DMS153 treated with DMSO at 0.1 percent for 48 hours (cell line): ENCODE results near the gene IGFLR1.
"Not testable (repeated sequence)": the region's sequence is repeated elsewhere in the genome, so short reads cannot be mapped to it uniquely, and the experiment has no call there.

Source experiments
- DNase-seq: peaks from one replicate; lab custom pipeline; 2025; ENCODE audit not compliant: unreplicated experiment; lab: John Stamatoyannopoulos, UW

IGFLR1 gene

DNA sequence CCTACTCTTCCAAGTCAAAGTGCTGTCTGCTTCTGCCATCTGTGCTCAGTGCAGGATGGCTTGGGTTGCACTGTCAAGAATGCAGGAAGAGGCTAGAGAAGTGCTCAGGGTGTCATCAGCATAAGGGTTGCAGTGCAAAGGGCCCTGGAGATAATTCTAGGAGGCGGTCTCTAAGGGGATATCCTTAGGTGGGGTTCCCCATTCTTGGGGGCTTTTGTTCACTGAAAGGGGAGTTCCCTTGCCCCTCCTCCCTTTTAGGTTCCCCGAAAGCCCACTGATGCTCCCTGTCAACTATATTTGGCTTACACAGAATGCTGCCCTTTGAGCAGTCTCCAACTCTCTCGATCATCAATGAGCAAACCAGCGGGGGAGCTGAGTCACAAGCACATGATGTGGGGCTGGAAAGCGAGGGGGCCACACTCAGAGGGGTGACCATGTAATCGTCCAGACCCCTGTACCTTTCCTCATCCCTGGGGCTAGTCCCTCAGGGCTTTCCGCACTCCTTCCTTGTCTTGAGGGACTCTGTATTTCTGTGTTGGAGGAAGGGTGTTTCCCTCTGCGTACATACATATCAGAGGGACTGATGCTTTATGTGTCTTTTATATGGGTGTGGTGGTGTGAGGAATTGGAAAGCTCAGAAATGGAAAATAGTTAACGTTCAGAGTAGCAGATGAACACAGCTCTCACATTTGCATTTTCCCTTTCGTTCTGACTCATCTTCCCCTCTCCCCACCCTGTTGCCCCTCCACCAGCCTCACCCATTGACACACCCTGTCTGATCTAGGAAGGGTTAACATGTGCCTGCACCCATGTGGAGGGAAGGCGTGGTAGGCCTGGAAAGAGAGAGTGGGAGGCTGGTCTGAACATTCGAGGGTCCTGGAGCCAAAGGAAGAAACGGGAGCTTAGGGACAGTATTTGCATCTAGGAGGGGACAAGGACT is 31.2 kb downstream of the IGFLR1 start:
- no peak for DNase-seq

DNA sequence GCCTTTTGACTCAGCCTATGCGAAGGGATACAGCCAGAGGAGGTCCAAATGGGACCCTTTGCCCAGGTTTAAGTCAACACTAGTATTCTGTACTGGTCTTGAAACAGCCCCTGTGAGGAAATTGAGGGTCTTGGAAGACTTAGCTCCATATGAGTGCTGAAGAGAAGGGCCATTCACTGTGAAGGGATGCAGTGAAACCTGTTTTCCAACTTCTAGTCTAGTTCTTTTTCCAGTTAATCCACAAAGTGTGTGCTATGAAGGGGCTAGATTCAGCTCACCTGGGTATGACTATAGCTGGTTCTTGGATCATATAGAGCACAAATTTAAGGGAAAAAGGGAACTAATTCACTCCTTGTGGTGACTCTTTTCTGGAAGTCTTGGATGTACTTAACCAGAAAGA is 33.9 kb downstream of the IGFLR1 start:
- no peak for DNase-seq

DNA sequence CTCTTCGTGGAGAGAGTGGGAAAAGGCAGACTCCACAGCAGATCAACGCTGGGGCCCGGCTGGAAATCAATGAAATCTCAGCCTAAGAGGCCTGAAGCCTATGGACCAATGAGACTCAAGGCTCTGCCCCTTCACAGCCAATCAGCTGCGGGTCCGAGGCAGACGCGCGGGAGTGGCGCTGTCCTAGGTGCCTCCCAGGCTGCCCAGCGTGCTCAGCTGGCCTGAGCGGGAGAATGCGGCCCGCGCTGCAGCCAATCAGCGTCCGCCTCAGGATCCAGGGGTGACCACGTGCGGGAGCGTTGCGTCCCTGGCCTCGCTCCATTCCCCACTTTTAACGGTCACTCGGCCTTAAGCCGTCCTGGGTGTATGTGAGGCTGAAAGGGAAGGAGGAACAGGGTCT is 38.0 kb downstream of the IGFLR1 start, which contains the start of gene ZBTB32:
TSS of gene ZBTB32 (plus strand) at position 341 of the 400 bp plus-strand sequence. CDS start 10,069 bp downstream, outside the sequence.
- DNase-seq = peak; percentile 31

DNA sequence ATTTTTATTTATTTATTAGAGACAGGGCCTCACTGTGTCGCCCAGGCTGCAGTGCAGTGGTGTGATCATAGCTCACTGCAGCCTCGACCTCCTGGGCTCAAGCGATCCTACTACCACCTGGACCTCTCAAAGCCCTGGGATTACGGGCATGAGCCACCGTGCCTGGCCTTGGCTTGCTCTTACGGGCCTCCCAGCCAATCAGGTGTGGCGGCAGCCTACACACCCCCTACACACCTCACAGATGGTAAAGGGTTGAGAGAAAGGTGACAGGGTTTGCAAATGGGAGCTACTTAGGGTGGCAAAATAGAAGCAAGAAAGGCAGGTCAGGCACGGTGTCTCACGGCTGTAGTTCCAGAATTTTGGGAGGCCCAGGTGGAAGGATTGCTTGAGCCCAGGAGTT is 38.9 kb downstream of the IGFLR1 start:
- DNase-seq = no peak

DNA sequence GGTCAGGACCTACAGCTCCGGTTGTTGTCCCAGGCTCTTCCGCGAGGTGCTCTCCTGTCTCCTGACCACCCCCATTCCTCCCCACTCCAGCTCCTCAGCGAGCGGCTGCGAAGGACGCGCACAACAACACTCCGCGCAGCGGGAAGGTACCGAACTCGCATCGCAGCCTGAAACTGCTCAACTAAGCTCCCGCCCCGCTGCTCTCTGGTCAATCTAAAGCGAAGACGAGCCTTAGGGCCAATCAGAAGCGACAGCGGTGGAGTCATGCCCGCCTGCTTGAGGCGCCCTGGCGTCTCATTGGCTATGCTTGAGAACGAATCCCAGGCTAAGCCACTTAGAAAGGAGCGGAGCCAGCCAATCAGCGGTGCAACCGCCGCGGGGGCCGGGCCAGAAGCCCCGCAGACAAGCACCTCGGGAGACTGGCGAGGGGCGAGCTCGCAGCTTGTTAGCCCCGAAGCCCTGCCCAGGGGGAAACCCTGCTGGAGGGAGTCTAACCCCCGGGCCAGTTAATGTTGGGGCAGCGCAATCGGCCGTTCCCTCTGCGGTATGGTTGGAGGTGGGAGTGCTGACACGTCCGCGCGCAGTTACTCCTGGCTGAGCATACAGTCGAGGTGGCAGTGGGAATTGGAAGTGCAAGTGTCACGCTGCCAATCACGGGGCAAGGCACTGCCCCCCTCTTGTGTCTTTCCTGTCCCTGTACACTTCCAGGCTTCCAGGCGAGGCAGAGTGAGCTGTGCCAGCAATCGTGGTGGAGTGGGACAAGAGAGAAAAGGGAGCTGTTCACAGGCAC is 39.8 kb downstream of the IGFLR1 start:
- peak; percentile 90 for DNase-seq

DNA sequence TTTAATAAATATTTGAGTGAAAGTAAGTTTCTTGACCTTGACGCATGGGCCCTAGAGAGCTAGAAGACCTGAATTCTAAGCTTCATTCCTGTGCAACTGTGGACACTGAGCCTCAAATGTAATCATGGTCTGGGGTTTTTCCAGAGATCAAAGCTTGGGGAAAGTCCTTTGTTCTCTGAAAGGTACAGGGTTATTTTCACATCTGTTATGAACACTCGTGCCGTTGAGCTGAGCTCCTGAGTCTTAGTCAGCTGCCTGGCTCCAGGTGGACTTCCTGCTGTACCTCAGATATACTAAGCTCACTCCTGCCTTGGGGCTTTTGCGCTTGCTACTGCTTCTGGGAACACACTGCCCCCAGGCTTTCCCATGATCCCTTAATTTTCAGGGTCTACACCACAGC is 45.4 kb downstream of the IGFLR1 start:
- no peak for DNase-seq

DNA sequence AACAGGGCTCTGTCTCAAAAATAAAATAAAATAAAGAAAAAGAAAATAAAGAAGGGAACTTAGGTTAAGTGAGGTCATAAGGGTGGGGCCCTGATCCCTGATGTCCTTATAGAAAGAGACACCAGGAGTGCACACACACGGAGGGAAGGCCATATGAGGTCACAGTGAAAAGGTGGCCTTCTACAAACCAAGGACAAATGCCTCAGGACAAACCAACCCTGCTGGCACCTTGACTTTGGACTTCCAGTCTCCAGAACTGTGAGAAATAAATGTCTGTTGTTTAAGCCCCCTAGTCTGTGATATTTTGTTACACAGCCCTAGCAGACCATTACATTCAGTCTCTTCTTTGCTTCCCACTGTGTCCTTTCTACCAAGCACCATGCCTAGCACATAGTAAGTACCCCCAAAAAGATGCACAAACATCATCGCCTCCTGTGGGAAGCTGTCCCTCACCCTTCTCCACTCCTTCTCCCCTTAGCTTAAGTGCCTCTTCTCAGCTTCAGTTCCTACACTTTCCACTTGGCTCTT is 46.3 kb downstream of the IGFLR1 start:
- DNase-seq = no peak

DNA sequence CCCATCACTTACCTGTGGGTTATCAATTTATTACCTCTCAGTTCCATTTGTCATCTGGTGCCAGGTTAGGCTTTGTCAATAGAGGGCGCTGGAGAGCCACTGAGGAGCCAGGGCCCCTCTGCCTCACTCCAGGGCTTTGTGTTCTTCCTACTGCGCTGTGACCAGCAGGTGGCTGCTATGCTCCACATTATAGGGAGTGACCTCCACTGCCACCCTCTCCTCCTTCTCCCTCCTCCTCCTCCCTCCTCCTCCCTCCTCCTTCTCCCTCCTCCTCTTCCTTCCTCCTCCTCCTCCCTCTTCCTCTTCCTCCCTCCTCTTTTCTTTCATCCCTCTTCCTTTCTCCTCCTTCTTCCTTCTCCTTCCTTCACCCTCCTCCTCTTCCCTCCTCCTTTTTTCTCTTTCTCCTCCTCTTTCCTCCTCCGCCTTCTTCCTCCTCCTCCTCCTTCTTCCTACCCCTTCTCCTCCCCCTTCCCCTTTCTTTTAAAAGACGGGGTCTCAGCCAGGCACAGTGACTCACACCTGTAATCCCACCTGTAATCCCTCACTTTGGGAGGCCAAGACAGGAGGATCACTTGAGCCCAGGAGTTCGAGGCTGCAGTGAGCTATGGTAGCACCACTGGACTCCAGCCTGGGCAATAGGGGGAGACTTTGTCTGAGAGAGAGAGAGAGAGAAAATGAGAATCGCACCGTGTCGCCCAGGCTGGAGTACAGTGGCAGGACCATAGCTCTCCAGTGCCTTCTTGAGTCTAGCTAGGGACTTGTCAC is 48.2 kb downstream of the IGFLR1 start:
- DNase-seq = peak; percentile 84

DNA sequence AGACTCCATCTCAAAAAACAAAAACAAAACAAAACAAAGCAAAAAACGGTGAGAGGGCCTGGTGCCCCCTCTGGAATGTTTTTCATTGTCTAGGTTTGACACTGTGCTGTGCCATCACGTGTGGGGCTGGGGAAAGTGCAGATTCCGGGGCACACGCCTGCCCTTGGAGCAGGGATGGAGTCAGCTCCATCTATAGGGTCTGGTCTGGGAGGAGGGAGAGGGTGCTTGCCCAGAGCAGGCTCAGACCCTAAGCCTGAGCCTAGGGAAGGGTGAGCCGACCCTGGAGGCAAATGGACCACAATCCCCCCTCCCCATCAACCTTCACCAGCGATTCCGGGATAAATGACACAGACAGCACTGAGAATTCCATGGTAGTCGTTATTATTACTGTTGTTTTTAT is 48.8 kb downstream of the IGFLR1 start:
- DNase-seq = no peak

DNA sequence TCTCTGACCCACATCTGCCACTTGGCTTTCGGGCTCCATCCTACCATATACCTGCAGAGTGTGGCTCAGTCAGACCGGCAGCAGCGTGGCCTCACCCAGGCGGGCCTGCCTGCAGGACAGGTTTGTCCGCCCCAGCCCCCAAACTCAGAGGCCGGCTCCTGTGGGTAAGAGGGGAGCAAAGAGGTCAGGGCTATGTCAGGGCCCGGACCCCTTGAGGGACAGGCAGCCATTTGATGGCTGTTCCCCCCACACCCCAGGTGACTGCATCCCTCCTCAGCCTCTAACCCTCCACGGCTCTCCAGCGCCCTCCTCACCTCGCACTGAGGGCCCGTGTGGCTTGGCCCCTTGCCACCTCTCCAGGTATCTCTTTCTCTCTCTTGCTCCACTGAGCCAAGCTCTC is 50.2 kb downstream of the IGFLR1 start:
- no peak for DNase-seq

DNA sequence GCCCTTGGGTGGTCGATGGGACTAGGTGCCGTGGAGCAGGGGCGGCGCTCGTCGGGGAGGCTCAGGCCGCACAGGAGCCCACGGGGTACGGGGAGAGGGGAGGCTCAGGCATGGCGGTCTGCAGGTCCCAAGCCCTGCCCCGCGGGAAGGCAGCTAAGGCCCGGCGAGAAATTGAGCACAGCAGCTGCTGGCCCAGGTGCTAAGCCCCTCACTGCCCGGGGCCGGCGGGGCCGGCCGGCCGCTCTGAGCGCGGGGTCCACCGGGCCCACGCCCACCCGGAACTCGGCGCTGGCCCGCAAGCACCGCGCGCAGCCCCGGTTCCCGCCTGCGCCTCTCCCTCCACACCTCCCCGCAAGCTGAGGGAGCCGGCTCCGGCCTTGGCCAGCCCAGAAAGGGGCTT is 51.1 kb downstream of the IGFLR1 start:
- not testable (repeated sequence) for DNase-seq

DNA sequence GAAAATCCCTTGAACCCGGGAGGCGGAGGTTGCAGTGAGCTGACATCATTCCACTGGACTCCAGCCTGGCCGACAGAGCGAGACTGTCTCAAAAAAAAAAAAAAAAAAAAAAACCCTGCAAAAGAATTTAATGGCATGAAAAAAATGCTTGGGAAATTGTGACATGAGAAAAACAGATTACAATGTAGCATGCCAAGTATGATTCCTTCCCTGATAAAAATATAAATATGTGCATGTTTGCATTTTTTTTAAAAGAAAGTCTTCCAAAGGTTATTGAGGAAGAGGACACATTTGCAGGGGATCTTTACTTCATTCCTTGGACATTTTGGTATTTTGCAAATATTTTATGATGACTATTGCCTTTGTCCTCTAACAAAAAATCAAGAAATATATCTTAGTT is 52.4 kb downstream of the IGFLR1 start:
- no peak for DNase-seq
